Gastrocnemius medialis (tissue), 4 donors: ENCODE results near the gene PLXNC1. TPM values are rescaled to one million over a fixed set of nuclear protein-coding genes. Genes with fewer than 3 reads are reported as not detected.

Experiments used
- ATAC-seq, 2 donors: fragments of 150-250 bp; one replicate each; pipeline ENCODE4 v1.9.1; 2016
- DNase-seq, 2 donors: peaks; one replicate each; pipeline ENCODE4 v3.0.0-alpha.2; 2019
- H3K27ac ChIP-seq, 4 donors: fragments of 200-600 bp; sonication (generic); 1 replicate in 1 of 4; 2 replicates in 3 of 4; pipeline ENCODE4 v1.5.1; 2016 to 2018; ENCODE audit warnings: mild to moderate bottlenecking in 2 of 4, moderate library complexity in 1 of 4
- H3K27me3 ChIP-seq, 3 donors: fragments of 200-600 bp; sonication (generic) in 2 of 3; 1 replicate in 1 of 3; 2 replicates in 2 of 3; pipeline versions ENCODE4 v1.5.1 to v1.6.0; 2016 to 2019; ENCODE audit warnings: mild to moderate bottlenecking in 1 of 3, moderate library complexity in 1 of 3
- H3K36me3 ChIP-seq, 2 donors: fragments of 200-600 bp; sonication (generic) in 1 of 2; one replicate each; pipeline ENCODE4 v1.5.1; 2017 to 2018
- H3K4me1 ChIP-seq, 2 donors: fragments of 200-600 bp; sonication (generic) in 1 of 2; one replicate each; pipeline ENCODE4 v1.5.1; 2016 to 2017; ENCODE audit warnings: mild to moderate bottlenecking in 2 of 2
- H3K4me3 ChIP-seq, 4 donors: fragments of 200-600 bp; sonication (generic) in 3 of 4; 1 replicate in 1 of 4; 2 replicates in 3 of 4; pipeline ENCODE4 v1.5.1; 2016 to 2019; ENCODE audit warnings: mild to moderate bottlenecking in 2 of 4
- H3K9me3 ChIP-seq, 3 donors: fragments of 200-600 bp; sonication (generic) in 2 of 3; 1 replicate in 1 of 3; 2 replicates in 2 of 3; pipeline ENCODE4 v1.5.1; 2016 to 2019
- POLR2A ChIP-seq, 2 donors: fragments of 450-650 bp; IDR thresholded peaks; one replicate each; pipeline ENCODE4 v1.6.1; 2017; ENCODE audit warnings: antibody characterized with exemption in 2 of 2, mild to moderate bottlenecking in 2 of 2, moderate library complexity in 2 of 2
- in situ Hi-C, 4 donors: fragments of 200-750 bp; cut with MboI; loops; one replicate each; pipeline versions ENCODE4 v1.15.0 to v1.8.0; 2017; ENCODE audit warnings: low sequenced_read_pairs in 4 of 4
- intact Hi-C: fragments of 100-400 bp; cut with DNase I; formaldehyde crosslinking; loops from one replicate; pipeline ENCODE4 v1.15.1; 2023; ENCODE audit warnings: low total_unique reads
- total RNA-seq, 4 donors: library from RNA; depleted of rRNA; stranded (reverse); fragments of >200 nt; gene quantifications; one replicate each; pipeline versions ENCODE4 v1.1.0 to v1.2.3, GENCODE V29; 2016
- TF ChIP-seq, protein P1 (sequence below), 5 experiments: fragments of 450-650 bp in 3 of 5; fragments of 200-600 bp in 2 of 5; sonication (generic) in 2 of 5; IDR thresholded peaks in 4 of 5; conservative IDR thresholded peaks in 1 of 5; 1 replicate in 4 of 5; 2 replicates in 1 of 5; pipeline ENCODE4 v1.5.1; 2016 to 2019; ENCODE audit warnings: antibody characterized with exemption in 5 of 5, mild to moderate bottlenecking in 3 of 5, moderate library complexity in 3 of 5

Gene PLXNC1
- total RNA-seq, 4 donors from 2014 or later: 0.62 to 2.2 (median 1.2) TPM

GRCh38 chr12:94171595-94171930 is 23.2 kb downstream of the PLXNC1 start:
- Histone ChIP-seq H3K9me3 (no peaks in the 10 kb centered on the region), H3K27ac (no peak overlapping the region), H3K4me3 (no peak overlapping the region), H3K36me3 (no peaks in the 10 kb centered on the region), H3K4me1 (no peaks in the 10 kb centered on the region), H3K27me3 (no peaks in the 10 kb centered on the region)
- ATAC-seq (no peak), DNase-seq (no peak)
- in situ Hi-C loops (loop anchor here in 1 of 4 donors (25.0 kb wide), 1 partner anchor 591 kb away; no protein-coding TSS in a partner anchor), intact Hi-C loops (no loop called here)
- TF ChIP-seq, protein P1, sequence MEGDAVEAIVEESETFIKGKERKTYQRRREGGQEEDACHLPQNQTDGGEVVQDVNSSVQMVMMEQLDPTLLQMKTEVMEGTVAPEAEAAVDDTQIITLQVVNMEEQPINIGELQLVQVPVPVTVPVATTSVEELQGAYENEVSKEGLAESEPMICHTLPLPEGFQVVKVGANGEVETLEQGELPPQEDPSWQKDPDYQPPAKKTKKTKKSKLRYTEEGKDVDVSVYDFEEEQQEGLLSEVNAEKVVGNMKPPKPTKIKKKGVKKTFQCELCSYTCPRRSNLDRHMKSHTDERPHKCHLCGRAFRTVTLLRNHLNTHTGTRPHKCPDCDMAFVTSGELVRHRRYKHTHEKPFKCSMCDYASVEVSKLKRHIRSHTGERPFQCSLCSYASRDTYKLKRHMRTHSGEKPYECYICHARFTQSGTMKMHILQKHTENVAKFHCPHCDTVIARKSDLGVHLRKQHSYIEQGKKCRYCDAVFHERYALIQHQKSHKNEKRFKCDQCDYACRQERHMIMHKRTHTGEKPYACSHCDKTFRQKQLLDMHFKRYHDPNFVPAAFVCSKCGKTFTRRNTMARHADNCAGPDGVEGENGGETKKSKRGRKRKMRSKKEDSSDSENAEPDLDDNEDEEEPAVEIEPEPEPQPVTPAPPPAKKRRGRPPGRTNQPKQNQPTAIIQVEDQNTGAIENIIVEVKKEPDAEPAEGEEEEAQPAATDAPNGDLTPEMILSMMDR (IDR thresholded peaks at IDR 0.05 in 4 of 5, conservative IDR thresholded peaks at IDR 0.05 in 1 of 5): no peak
- no peak for TF ChIP-seq POLR2A (IDR thresholded peaks at IDR 0.05)

DNA sequence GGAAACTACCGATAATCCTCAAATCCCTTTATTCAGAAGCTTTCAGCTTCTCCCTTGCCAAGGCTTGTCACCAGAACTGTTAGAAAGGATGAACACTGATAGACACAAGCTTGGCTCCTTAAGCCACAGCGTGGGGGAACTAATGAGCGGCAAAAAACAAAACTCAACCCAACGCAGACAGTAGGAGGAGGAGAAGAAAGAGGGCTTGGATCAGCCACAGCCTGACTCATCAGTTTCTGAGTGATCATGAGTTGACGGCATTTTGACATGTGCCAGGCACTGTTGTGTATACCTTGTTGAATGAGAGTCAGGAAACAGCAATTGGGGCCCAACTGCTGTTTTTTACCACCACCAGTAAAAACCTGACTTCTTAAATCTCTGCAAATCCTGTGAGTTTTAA is 23.7 kb downstream of the PLXNC1 start:
- no peak overlapping the region for H3K27ac ChIP-seq
- intact Hi-C loops: no loop called here
- in situ Hi-C loops: loop anchor here in 1 of 4 donors (25.0 kb wide), 1 partner anchor 590 kb away; no protein-coding TSS in a partner anchor

DNA sequence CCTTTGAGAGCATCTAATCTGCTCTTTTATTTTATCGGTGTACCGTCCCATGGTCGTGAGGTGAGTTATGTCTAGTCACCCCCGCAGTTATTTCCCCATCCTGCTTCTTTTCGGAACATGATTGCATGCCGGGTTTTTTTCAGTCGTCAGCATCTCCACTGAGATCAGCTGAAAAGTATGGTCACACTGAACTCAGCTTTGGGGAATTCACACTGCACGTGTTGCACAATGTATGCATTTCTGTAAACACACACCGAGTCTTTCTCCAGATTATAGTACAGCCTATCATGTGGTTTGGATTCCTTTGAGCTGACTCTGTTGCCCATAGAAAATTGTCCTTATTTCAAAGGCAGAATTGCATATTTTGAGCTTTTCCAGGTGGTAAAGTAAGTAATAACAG is 24.6 kb downstream of the PLXNC1 start:
- no peaks in the 10 kb centered on the region for H3K36me3 ChIP-seq
- H3K4me3 ChIP-seq: no peak overlapping the region
- H3K27me3 ChIP-seq: no peaks in the 10 kb centered on the region
- in situ Hi-C loops (loop anchor here in 1 of 4 donors (25.0 kb wide), 1 partner anchor 589 kb away; no protein-coding TSS in a partner anchor), intact Hi-C loops (no loop called here)
- H3K4me1 ChIP-seq: no peaks in the 10 kb centered on the region
- no peaks in the 10 kb centered on the region for H3K9me3 ChIP-seq
- no peak for DNase-seq
- peak overlapping the region in 1 of 4 donors; percentile 20 for H3K27ac ChIP-seq
- ATAC-seq: no peak
- TF ChIP-seq POLR2A (IDR thresholded peaks at IDR 0.05): no peak
- TF ChIP-seq, protein P1 (IDR thresholded peaks at IDR 0.05 in 4 of 5, conservative IDR thresholded peaks at IDR 0.05 in 1 of 5): no peak

More for the DNA sequence above, 23.7 kb downstream of the PLXNC1 start:
- no peak for DNase-seq
- H3K27me3 ChIP-seq: no peaks in the 10 kb centered on the region
- H3K9me3 ChIP-seq: no peaks in the 10 kb centered on the region
- H3K36me3 ChIP-seq: no peaks in the 10 kb centered on the region
- no peak for ATAC-seq
- H3K4me3 ChIP-seq: no peak overlapping the region
- no peak for TF ChIP-seq POLR2A (IDR thresholded peaks at IDR 0.05)
- TF ChIP-seq, protein P1 (IDR thresholded peaks at IDR 0.05 in 4 of 5, conservative IDR thresholded peaks at IDR 0.05 in 1 of 5): no peak
- H3K4me1 ChIP-seq: no peaks in the 10 kb centered on the region

- H3K27ac ChIP-seq: peak overlapping the region in 1 of 4 donors; percentile 20
- ATAC-seq (no peak), DNase-seq (no peak)
- H3K4me3 ChIP-seq: no peak overlapping the region
- no peaks in the 10 kb centered on the region for H3K36me3 ChIP-seq
- TF ChIP-seq POLR2A (IDR thresholded peaks at IDR 0.05): no peak
- TF ChIP-seq, protein P1 (IDR thresholded peaks at IDR 0.05 in 4 of 5, conservative IDR thresholded peaks at IDR 0.05 in 1 of 5): no peak
- in situ Hi-C loops (loop anchor here in 1 of 4 donors (25.0 kb wide), 1 partner anchor 589 kb away; no protein-coding TSS in a partner anchor), intact Hi-C loops (no loop called here)
- no peaks in the 10 kb centered on the region for H3K4me1 ChIP-seq
- H3K27me3 ChIP-seq: no peaks in the 10 kb centered on the region
- H3K9me3 ChIP-seq: no peaks in the 10 kb centered on the region
Measured at GRCh38 chr12:94173660-94174265, 25.4 kb downstream of the PLXNC1 start.
